H1 (cell line): ENCODE results near the gene SURF2. TPM values are rescaled to one million over a fixed set of nuclear protein-coding genes. Genes with fewer than 3 reads are reported as not detected.

Experiments used
- CTCF ChIA-PET: fragments of 300-600 bp; sonication (Branson Sonifier 250); formaldehyde crosslinking; loops from one replicate; lab custom pipeline; 2021; ENCODE audit not compliant: partially characterized antibody; lab: Charles Lee
- POLR2A ChIA-PET: fragments of 300-600 bp; sonication (Branson Sonifier 250); formaldehyde crosslinking; loops from one replicate; lab custom pipeline; 2021; ENCODE audit warnings: inconsistent platforms; ENCODE audit not compliant: partially characterized antibody; lab: Charles Lee
- DNase-seq, 2 experiments: peaks; one replicate each; pipeline versions ENCODE4 v3.0.0 to v3.0.0-alpha.2; 2010 to 2022; ENCODE audit warnings: low spot score in 2 of 2, low read depth in 1 of 2, mixed read lengths in 1 of 2
- FAIRE-seq: peaks from 2 replicates; lab custom pipeline; 2011; peaks lifted over from hg19 to GRCh38; lab: Jason Lieb, UNC
- H2AFZ ChIP-seq: 2 replicates; pipeline ENCODE4 v1.8.1; 2012; ENCODE audit warnings: low read length, inconsistent platforms
- H2AK5ac ChIP-seq: 2 replicates; pipeline ENCODE4 v1.6.1; 2013; ENCODE audit warnings: low read depth, low read length
- H2BK120ac ChIP-seq: replicated peaks from 2 replicates; pipeline ENCODE3; 2013; ENCODE audit warnings: low read depth, low read length, inconsistent platforms
- H2BK12ac ChIP-seq: 2 replicates; pipeline ENCODE4 v1.6.1; 2013; ENCODE audit warnings: low read depth, low read length
- H2BK15ac ChIP-seq: 2 replicates; pipeline ENCODE4 v1.6.1; 2013; ENCODE audit warnings: low read length
- H2BK20ac ChIP-seq: 2 replicates; pipeline ENCODE4 v1.6.1; 2013; ENCODE audit warnings: low read length
- H2BK5ac ChIP-seq: 2 replicates; pipeline ENCODE4 v1.6.1; 2013; ENCODE audit warnings: low read depth, low read length
- H3K14ac ChIP-seq: 2 replicates; pipeline ENCODE4 v1.6.1; 2013; ENCODE audit warnings: inconsistent platforms; ENCODE audit not compliant: insufficient read length
- H3K18ac ChIP-seq: 2 replicates; pipeline ENCODE4 v1.6.1; 2013; ENCODE audit warnings: low read length; ENCODE audit errors: extremely low read depth
- H3K23ac ChIP-seq: 2 replicates; pipeline ENCODE4 v1.6.1; 2013; ENCODE audit warnings: inconsistent platforms; ENCODE audit not compliant: insufficient read length
- H3K23me2 ChIP-seq: 2 replicates; pipeline ENCODE4 v1.6.1; 2013; ENCODE audit warnings: low read depth, low read length
- H3K27ac ChIP-seq: 2 replicates; pipeline ENCODE4 v1.6.1; 2011; ENCODE audit warnings: low read depth, low read length, inconsistent platforms
- H3K27me3 ChIP-seq, 4 experiments: replicated peaks in 1 of 4; 1 replicate in 1 of 4; 2 replicates in 3 of 4; pipeline versions ENCODE4 v1.6.1 to v1.8.1; 2011 to 2013; ENCODE audit warnings: low read length in 3 of 4, mild to moderate bottlenecking in 3 of 4, inconsistent platforms in 2 of 4, mixed read lengths in 2 of 4, moderate library complexity in 1 of 4; ENCODE audit not compliant: control insufficient read depth in 3 of 4, insufficient read depth in 3 of 4; ENCODE audit errors: extremely low read depth in 1 of 4
- H3K36me3 ChIP-seq, 4 experiments: 2 replicates each; pipeline versions ENCODE4 v1.6.1 to v1.8.1; 2011 to 2013; ENCODE audit warnings: mild to moderate bottlenecking in 4 of 4, low read length in 3 of 4, moderate library complexity in 2 of 4, control low read depth in 1 of 4, inconsistent platforms in 1 of 4; ENCODE audit not compliant: insufficient read depth in 4 of 4, control insufficient read depth in 2 of 4
- H3K4ac ChIP-seq: replicated peaks from 2 replicates; pipeline ENCODE3; 2013; ENCODE audit warnings: low read length, low read depth, mixed read lengths, inconsistent platforms; ENCODE audit not compliant: insufficient read length
- H3K4me1 ChIP-seq, 4 experiments: replicated peaks in 1 of 4; 1 replicate in 1 of 4; 2 replicates in 3 of 4; pipeline versions ENCODE4 v1.6.1 to v1.8.1; 2011 to 2013; ENCODE audit warnings: low read length in 3 of 4, inconsistent platforms in 2 of 4, mixed read lengths in 1 of 4; ENCODE audit not compliant: insufficient read depth in 4 of 4, control insufficient read depth in 3 of 4
- H3K4me2 ChIP-seq, 2 experiments: 2 replicates each; pipeline versions ENCODE4 v1.6.1 to v1.8.1; 2011 to 2013; ENCODE audit warnings: low read depth in 2 of 2, low read length in 2 of 2, control low read depth in 1 of 2, inconsistent platforms in 1 of 2, mild to moderate bottlenecking in 1 of 2; ENCODE audit not compliant: insufficient read depth in 1 of 2
- H3K4me3 ChIP-seq, 4 experiments: fragments of 200-600, 300-600 bp in 1 of 4; sonication (generic), shearing (Covaris generic), sonication (Bioruptor Twin) in 1 of 4; 2 replicates each; pipeline versions ENCODE4 v1.5.1 to v1.8.1; 2011 to 2016; ENCODE audit warnings: low read length in 4 of 4, low read depth in 3 of 4, control low read depth in 2 of 4, inconsistent platforms in 2 of 4, mild to moderate bottlenecking in 2 of 4, mixed read lengths in 1 of 4, moderate library complexity in 1 of 4; ENCODE audit not compliant: insufficient read depth in 2 of 4; ENCODE audit errors: extremely low read depth in 1 of 4
- H3K56ac ChIP-seq: replicated peaks from 2 replicates; pipeline ENCODE3; 2013; ENCODE audit warnings: low read depth, mild to moderate bottlenecking, mixed read lengths, low read length, inconsistent platforms; ENCODE audit not compliant: insufficient read length
- H3K79me1 ChIP-seq: 2 replicates; pipeline ENCODE4 v1.6.1; 2013; ENCODE audit warnings: low read depth, low read length, control low read depth
- H3K79me2 ChIP-seq, 2 experiments: 2 replicates each; pipeline versions ENCODE4 v1.6.1 to v1.8.1; 2012 to 2013; ENCODE audit warnings: low read length in 2 of 2, mild to moderate bottlenecking in 2 of 2, inconsistent platforms in 1 of 2; ENCODE audit not compliant: insufficient read depth in 2 of 2, control insufficient read depth in 1 of 2
- H3K9ac ChIP-seq, 4 experiments: replicated peaks in 1 of 4; 1 replicate in 1 of 4; 2 replicates in 3 of 4; pipeline versions ENCODE4 v1.6.1 to v1.8.1; 2011 to 2013; ENCODE audit warnings: low read depth in 3 of 4, low read length in 3 of 4, control low read depth in 2 of 4, mild to moderate bottlenecking in 2 of 4, moderate library complexity in 2 of 4, inconsistent platforms in 1 of 4; ENCODE audit errors: extremely low read depth in 1 of 4
- H3K9me3 ChIP-seq, 2 experiments: 2 replicates each; pipeline versions ENCODE4 v1.6.1 to v1.8.1; 2012 to 2013; ENCODE audit warnings: mild to moderate bottlenecking in 2 of 2, moderate library complexity in 2 of 2, control low read depth in 1 of 2, inconsistent platforms in 1 of 2, low read depth in 1 of 2, low read length in 1 of 2, mixed read lengths in 1 of 2; ENCODE audit not compliant: insufficient read depth in 2 of 2
- H4K20me1 ChIP-seq, 2 experiments: replicated peaks in 1 of 2; 2 replicates each; pipeline versions ENCODE3 to v1.8.1; 2011 to 2013; ENCODE audit warnings: inconsistent platforms in 2 of 2, low read length in 2 of 2, mild to moderate bottlenecking in 1 of 2; ENCODE audit not compliant: insufficient read depth in 2 of 2, control insufficient read depth in 1 of 2
- H4K5ac ChIP-seq: 2 replicates; pipeline ENCODE4 v1.6.1; 2013; ENCODE audit warnings: low read length, low read depth, mixed read lengths, inconsistent platforms; ENCODE audit not compliant: insufficient read length
- H4K8ac ChIP-seq: 2 replicates; pipeline ENCODE4 v1.8.0; 2013; ENCODE audit warnings: mild to moderate bottlenecking, moderate library complexity, low read length, inconsistent platforms; ENCODE audit not compliant: insufficient read depth; ENCODE audit errors: extremely low read depth
- H4K91ac ChIP-seq: replicated peaks from 2 replicates; pipeline ENCODE3; 2013; ENCODE audit warnings: low read length, mixed read lengths, inconsistent platforms; ENCODE audit not compliant: insufficient read length
- CHD1 ChIP-seq: IDR thresholded peaks from 2 replicates; pipeline ENCODE4 v1.6.1; 2012; ENCODE audit warnings: low read depth, low read length, improper control_type of control experiment
- TAF1 ChIP-seq: IDR thresholded peaks from 2 replicates; pipeline ENCODE4 v1.6.1; 2011; ENCODE audit warnings: mild to moderate bottlenecking, low read depth, low read length
- WGBS, 2 experiments: shearing (Covaris generic) in 1 of 2; methylation state at CpG; one replicate each; pipeline versions ENCODE4 v1.1.6 to v1.1.7; 2013 to 2015; ENCODE audit warnings: low lambda C conversion rate in 2 of 2, mixed read lengths in 2 of 2, inconsistent platforms in 1 of 2, low coverage in 1 of 2, missing lambda C conversion rate in 1 of 2; ENCODE audit not compliant: insufficient replicate concordance in 2 of 2, insufficient coverage in 1 of 2, insufficient read length in 1 of 2; ENCODE audit errors: extremely low coverage in 1 of 2, missing lambda C conversion rate in 1 of 2; 5-methylcytosine and 5-hydroxymethylcytosine counted together
- polyA plus RNA-seq, 7 experiments: library from polyadenylated mRNA; depleted of rRNA in 3 of 7; stranded (reverse) in 5 of 7; unstranded in 2 of 7; fragments of >200 nt in 5 of 7; fragments of 200-250 nt in 2 of 7; gene quantifications; 1 replicate in 5 of 7; 2 replicates in 1 of 7; 4 replicates in 1 of 7; pipeline versions ENCODE4 v1.2.1 to v1.2.3, GENCODE V29; 2011 to 2013; ENCODE audit warnings: missing spikeins in 2 of 7, mixed read lengths in 2 of 7
- total RNA-seq: library from RNA; stranded (reverse); fragmentation: NEBNext Ultra II Directional; extraction: Animal tissue kit (Norgen Biotek cat#: 25700); gene quantifications from 2 replicates; pipeline ENCODE4 v1.2.1, GENCODE V29; 2021
- TF ChIP-seq, protein P1 (sequence below): IDR thresholded peaks from 2 replicates; pipeline ENCODE4 v1.6.1; 2012; ENCODE audit warnings: low read length, inconsistent platforms

The SURF2 gene
- total and polyA plus RNA-seq, 2 of the 8 experiments (the other 6 are each of a cell fraction or from before 2014, with no cell fraction given): 36.6 to 37.7 TPM

DNA sequence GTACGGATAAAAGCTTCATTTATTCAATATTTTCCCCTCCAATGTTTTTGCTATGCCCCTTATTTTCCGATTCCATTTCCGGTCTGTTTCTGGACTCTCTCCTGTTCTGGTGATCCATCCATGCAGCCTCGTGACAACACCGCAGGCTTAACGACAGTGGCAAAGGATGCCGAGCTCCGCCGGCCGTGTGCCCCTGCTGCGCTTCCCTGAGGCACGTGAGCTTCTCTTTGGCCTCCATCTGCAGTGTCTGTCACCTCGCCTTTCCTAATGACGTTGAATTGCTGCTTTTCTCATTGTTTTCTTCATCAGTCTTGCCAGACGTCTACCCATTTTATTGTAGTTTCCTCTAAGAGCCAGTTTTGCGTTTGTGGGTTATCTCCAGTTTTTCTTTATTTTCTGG is 49.0 kb upstream of the SURF2 start:
- Histone ChIP-seq H3K79me2 (no peaks in the 10 kb centered on the region), H3K56ac (no peak overlapping the region)
- 90% methylated on average over 16 of the region's 16 CpGs; no CpG with 5 or more reads in 1 of the 2 experiments for WGBS, 2 experiments

More for the DNA sequence above, 49.0 kb upstream of the SURF2 start:
- Histone ChIP-seq H2BK12ac (no peak overlapping the region), H3K4ac (no peak overlapping the region), H3K27me3 (no peaks in the 10 kb centered on the region; a peak in 1 of 7 replicates), H3K4me3 (no peak overlapping the region), H2BK5ac (no peak overlapping the region; the same call in 1 of the 2 replicates), H3K18ac (no peak overlapping the region), H3K4me1 (no peaks in the 10 kb centered on the region), H3K9me3 (peaks cover 0 to 9% of the 10 kb centered on the region in 2 experiments; a peak in 1 of 4 replicates), H3K14ac (no peak overlapping the region), H2AFZ (no peak overlapping the region), H2BK120ac (no peak overlapping the region), H2BK20ac (no peak overlapping the region), H3K27ac (no peak overlapping the region), H3K23me2 (no peaks in the 10 kb centered on the region), H4K20me1 (no peaks in the 10 kb centered on the region), H2AK5ac (no peak overlapping the region), H4K91ac (no peak overlapping the region), H2BK15ac (no peak overlapping the region), H3K4me2 (no peak overlapping the region), H3K36me3 (no peaks in the 10 kb centered on the region), H3K79me1 (no peaks in the 10 kb centered on the region), H4K8ac (no peak overlapping the region), H3K23ac (no peak overlapping the region), H4K5ac (no peak overlapping the region), H3K9ac (no peak overlapping the region)
- ChIA-PET CTCF (interaction anchor here (0.9 to 4.0 kb wide), 5 partner anchors 11 to 120 kb away, joined by 3 to 22 read pairs (median 3); no protein-coding TSS in a partner anchor), POLR2A (interaction anchor here (1.1 to 1.2 kb wide), 2 partner anchors 24 to 36 kb away, joined by 3 to 9 read pairs; no protein-coding TSS in a partner anchor)
- TF ChIP-seq, protein P1, sequence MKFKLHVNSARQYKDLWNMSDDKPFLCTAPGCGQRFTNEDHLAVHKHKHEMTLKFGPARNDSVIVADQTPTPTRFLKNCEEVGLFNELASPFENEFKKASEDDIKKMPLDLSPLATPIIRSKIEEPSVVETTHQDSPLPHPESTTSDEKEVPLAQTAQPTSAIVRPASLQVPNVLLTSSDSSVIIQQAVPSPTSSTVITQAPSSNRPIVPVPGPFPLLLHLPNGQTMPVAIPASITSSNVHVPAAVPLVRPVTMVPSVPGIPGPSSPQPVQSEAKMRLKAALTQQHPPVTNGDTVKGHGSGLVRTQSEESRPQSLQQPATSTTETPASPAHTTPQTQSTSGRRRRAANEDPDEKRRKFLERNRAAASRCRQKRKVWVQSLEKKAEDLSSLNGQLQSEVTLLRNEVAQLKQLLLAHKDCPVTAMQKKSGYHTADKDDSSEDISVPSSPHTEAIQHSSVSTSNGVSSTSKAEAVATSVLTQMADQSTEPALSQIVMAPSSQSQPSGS: no peak
- no peak for TF ChIP-seq CHD1
- no peak for TF ChIP-seq TAF1
- no peak for FAIRE-seq
- DNase-seq: no peak
